Neuronal stem cell (in vitro differentiated cells): ENCODE results near the gene TMEM38B. TPM values are rescaled to one million over a fixed set of nuclear protein-coding genes. Genes with fewer than 3 reads are reported as not detected.

Experiments used
- DNase-seq: peaks from one replicate; pipeline ENCODE4 v3.0.0-alpha.2; 2013; ENCODE audit warnings: low spot score
- H2AFZ ChIP-seq: one replicate; pipeline ENCODE4 v1.6.1; 2013; ENCODE audit warnings: mild to moderate bottlenecking, low read length, inconsistent platforms
- H2AK5ac ChIP-seq: 2 replicates; pipeline ENCODE4 v1.6.1; 2013; ENCODE audit warnings: low read depth, mild to moderate bottlenecking, inconsistent platforms, low read length, moderate library complexity, mixed read lengths
- H2BK120ac ChIP-seq: 2 replicates; pipeline ENCODE4 v1.6.1; 2013; ENCODE audit warnings: low read depth, mild to moderate bottlenecking, inconsistent platforms, low read length, moderate library complexity, mixed read lengths
- H2BK12ac ChIP-seq: one replicate; pipeline ENCODE4 v1.6.1; 2013; ENCODE audit warnings: low read length, inconsistent platforms
- H2BK15ac ChIP-seq: 2 replicates; pipeline ENCODE4 v1.6.1; 2013; ENCODE audit warnings: mild to moderate bottlenecking, low read length, inconsistent platforms, mixed read lengths
- H2BK5ac ChIP-seq: one replicate; pipeline ENCODE4 v1.6.1; 2013; ENCODE audit warnings: inconsistent platforms, mild to moderate bottlenecking, low read length, moderate library complexity
- H3K14ac ChIP-seq: one replicate; pipeline ENCODE4 v1.6.1; 2013; ENCODE audit warnings: low read length, inconsistent platforms
- H3K18ac ChIP-seq: 2 replicates; pipeline ENCODE4 v1.6.1; 2013; ENCODE audit warnings: low read length, inconsistent platforms
- H3K23ac ChIP-seq: 2 replicates; pipeline ENCODE4 v1.6.1; 2013; ENCODE audit warnings: low read depth, mild to moderate bottlenecking, mixed read lengths, low read length, inconsistent platforms; ENCODE audit not compliant: poor library complexity
- H3K27ac ChIP-seq: replicated peaks from 3 replicates; pipeline ENCODE4 v1.5.1; 2013; ENCODE audit warnings: low read length, inconsistent platforms
- H3K27me3 ChIP-seq, 3 experiments: 2 replicates each; pipeline ENCODE4 v1.6.1; 2013; ENCODE audit warnings: low read length in 3 of 3, mild to moderate bottlenecking in 2 of 3, inconsistent platforms in 1 of 3, low read depth in 1 of 3, mixed read lengths in 1 of 3, moderate library complexity in 1 of 3; ENCODE audit not compliant: control insufficient read depth in 3 of 3, insufficient read depth in 3 of 3
- H3K36me3 ChIP-seq, 2 donors: replicated peaks in 1 of 2; 2 replicates each; pipeline ENCODE4 v1.6.1; 2013; ENCODE audit warnings: low read length in 2 of 2; ENCODE audit not compliant: control insufficient read depth in 2 of 2, insufficient read depth in 2 of 2
- H3K4ac ChIP-seq: 2 replicates; pipeline ENCODE4 v1.6.1; 2013; ENCODE audit warnings: inconsistent platforms, mild to moderate bottlenecking, low read length, moderate library complexity
- H3K4me1 ChIP-seq, 2 donors: 1 replicate in 1 of 2; 2 replicates in 1 of 2; pipeline ENCODE4 v1.6.1; 2013; ENCODE audit warnings: low read length in 2 of 2, low read depth in 1 of 2; ENCODE audit not compliant: control insufficient read depth in 2 of 2, insufficient read depth in 1 of 2
- H3K4me2 ChIP-seq: one replicate; pipeline ENCODE4 v1.6.1; 2013; ENCODE audit warnings: mild to moderate bottlenecking, low read length, inconsistent platforms; ENCODE audit not compliant: insufficient read depth, poor library complexity, severe bottlenecking
- H3K4me3 ChIP-seq, 2 donors: 2 replicates each; pipeline ENCODE4 v1.5.1; 2013; ENCODE audit warnings: low read length in 2 of 2, mild to moderate bottlenecking in 2 of 2, inconsistent platforms in 1 of 2, moderate library complexity in 1 of 2
- H3K79me1 ChIP-seq: one replicate; pipeline ENCODE4 v1.6.1; 2013; ENCODE audit warnings: low read depth, mild to moderate bottlenecking, inconsistent platforms, low read length, moderate library complexity
- H3K9ac ChIP-seq: one replicate; pipeline ENCODE4 v1.6.1; 2013; ENCODE audit warnings: mild to moderate bottlenecking, low read depth, low read length, inconsistent platforms; ENCODE audit not compliant: poor library complexity
- H3K9me3 ChIP-seq, 2 donors: replicated peaks in 1 of 2; 2 replicates each; pipeline versions ENCODE3 to v1.6.1; 2013; ENCODE audit warnings: low read length in 2 of 2, mild to moderate bottlenecking in 2 of 2, inconsistent platforms in 1 of 2, low read depth in 1 of 2, mixed read lengths in 1 of 2, moderate library complexity in 1 of 2; ENCODE audit not compliant: control insufficient read depth in 2 of 2, insufficient read depth in 1 of 2
- H4K8ac ChIP-seq: one replicate; pipeline ENCODE4 v1.6.1; 2013; ENCODE audit warnings: low read depth, mild to moderate bottlenecking, inconsistent platforms, low read length, moderate library complexity
- H4K91ac ChIP-seq: one replicate; pipeline ENCODE4 v1.6.1; 2013; ENCODE audit warnings: low read length, low read depth, mild to moderate bottlenecking, inconsistent platforms; ENCODE audit not compliant: poor library complexity
- WGBS, 2 donors: extraction: QIAGEN DNeasy Blood & Tissue Kit; methylation state at CpG; one replicate each; pipeline ENCODE4 v1.1.7; 2013; ENCODE audit warnings: missing lambda C conversion rate in 2 of 2, mixed read lengths in 1 of 2; ENCODE audit not compliant: insufficient read length in 2 of 2, insufficient replicate concordance in 1 of 2; ENCODE audit errors: extremely low coverage in 2 of 2; 5-methylcytosine and 5-hydroxymethylcytosine counted together
- polyA plus RNA-seq, 2 experiments: library from polyadenylated mRNA; stranded (reverse); fragments of 200-250 nt; gene quantifications; one replicate each; pipeline ENCODE4 v1.2.3, GENCODE V29; 2013

Gene TMEM38B
- polyA plus RNA-seq (2013, experiment 1 of 2), result 21.1 TPM
- polyA plus RNA-seq (2013, experiment 2 of 2), result 23.3 TPM

- Histone ChIP-seq H4K91ac (no peak within 1 kb of the TSS), H3K4me2 (peak within 1 kb of the TSS; percentile 89), H2AK5ac (peak within 1 kb of the TSS; percentile 86), H3K18ac (peak within 1 kb of the TSS; percentile 93), H3K9ac (peak within 1 kb of the TSS; percentile 89), H3K23ac (peak within 1 kb of the TSS; percentile 65), H2BK12ac (no peak within 1 kb of the TSS), H3K36me3 (no peaks in the 10 kb centered on the region), H3K27ac (peak within 1 kb of the TSS; percentile 9), H3K4me3 (peak within 1 kb of the TSS; percentile 69 to 98), H3K4me1 (peaks cover 4 to 6% of the 10 kb centered on the region in 2 donors), H3K79me1 (no peaks in the 10 kb centered on the region), H2BK120ac (peak within 1 kb of the TSS; percentile 78), H3K9me3 (no peaks in the 10 kb centered on the region), H2BK15ac (peak within 1 kb of the TSS; percentile 99), H2BK5ac (peak within 1 kb of the TSS; percentile 32), H2AFZ (peak within 1 kb of the TSS; percentile 92), H3K4ac (no peak within 1 kb of the TSS), H3K14ac (peak within 1 kb of the TSS; percentile 51), H3K27me3 (peaks cover 0 to 11% (median 8%) of the 10 kb centered on the region in 3 experiments), H4K8ac (peak within 1 kb of the TSS; percentile 10)
- DNase-seq, result peak; percentile 83
- WGBS, 2 donors, result no CpG with 5 or more reads among the region's 65 CpGs
These were observed at the start of gene TMEM38B for GRCh38 chr9:105694190-105694847. Gene TMEM38B, plus strand, starts transcription at chr9:105694541. Its CDS starts 120 bp downstream, at chr9:105694661.

- Histone ChIP-seq H2BK12ac (peak overlapping the region; percentile 14), H4K8ac (no peak overlapping the region), H3K27me3 (no peaks in the 10 kb centered on the region), H3K4me1 (peaks cover 3 to 25% of the 10 kb centered on the region in 2 donors), H3K36me3 (no peaks in the 10 kb centered on the region), H3K4me3 (no peak overlapping the region), H3K23ac (no peak overlapping the region), H3K18ac (peak overlapping the region; percentile 50), H2AK5ac (no peak overlapping the region), H2BK15ac (peak overlapping the region; percentile 9), H3K9ac (no peak overlapping the region), H3K27ac (peak overlapping the region; percentile 40), H2BK120ac (no peak overlapping the region), H3K14ac (no peak overlapping the region), H4K91ac (no peak overlapping the region), H3K79me1 (no peaks in the 10 kb centered on the region), H3K9me3 (peaks cover 0 to 2% of the 10 kb centered on the region in 2 donors), H2AFZ (no peak overlapping the region), H3K4me2 (no peak overlapping the region), H2BK5ac (no peak overlapping the region), H3K4ac (no peak overlapping the region)
- no peak for DNase-seq
- WGBS, 2 donors, result no CpG with 5 or more reads among the region's 7 CpGs
These were observed 47.3 kb upstream of the TMEM38B start for GRCh38 chr9:105646879-105647594.

- Histone ChIP-seq H2AK5ac (no peak overlapping the region), H3K27me3 (no peaks in the 10 kb centered on the region)
These were observed 46.6 kb upstream of the TMEM38B start for GRCh38 chr9:105647595-105648349.

More at GRCh38 chr9:105647595-105648349, 46.6 kb upstream of the TMEM38B start:
- no peak overlapping the region for H2BK120ac ChIP-seq
- no peak overlapping the region for H3K4ac ChIP-seq
- H3K18ac ChIP-seq, result peak overlapping the region; percentile 79
- no CpG with 5 or more reads among the region's 12 CpGs for WGBS, 2 donors
- no peak overlapping the region for H2AFZ ChIP-seq
- H3K4me1 ChIP-seq, result peaks cover 3 to 27% of the 10 kb centered on the region in 2 donors
- no peak overlapping the region for H2BK15ac ChIP-seq
- no peak overlapping the region for H2BK5ac ChIP-seq
- H3K9ac ChIP-seq, result no peak overlapping the region
- peak overlapping the region; percentile 58 for H4K91ac ChIP-seq
- H3K4me2 ChIP-seq, result no peak overlapping the region
- H2BK12ac ChIP-seq, result no peak overlapping the region
- no peak overlapping the region for H3K4me3 ChIP-seq
- H3K36me3 ChIP-seq, result no peaks in the 10 kb centered on the region
- no peak overlapping the region for H4K8ac ChIP-seq
- H3K14ac ChIP-seq, result no peak overlapping the region
- no peak overlapping the region for H3K23ac ChIP-seq
- peaks cover 0 to 1% of the 10 kb centered on the region in 2 donors for H3K9me3 ChIP-seq
- H3K27ac ChIP-seq, result no peak overlapping the region
- no peaks in the 10 kb centered on the region for H3K79me1 ChIP-seq
- DNase-seq, result no peak
